HepG2 (cell line): ENCODE measurements around the gene CCNJL. TPM values are rescaled to one million over a fixed set of nuclear protein-coding genes. Genes with fewer than 3 reads are reported as not detected.

ENCODE experiments used
- HIVEP1 ChIP-seq: sonication (generic); formaldehyde crosslinking; IDR thresholded peaks from 2 replicates; pipeline ENCODE4 v1.4.0; 2020; ENCODE audit warnings: mild to moderate bottlenecking, missing genetic modification reagents
- MAF1 ChIP-seq: sonication (generic); formaldehyde crosslinking; IDR thresholded peaks from 2 replicates; pipeline ENCODE4 v1.5.0; 2020; ENCODE audit warnings: missing genetic modification reagents, borderline replicate concordance
- NR2F2 ChIP-seq: IDR thresholded peaks from 2 replicates; pipeline ENCODE4 v1.6.1; 2012; ENCODE audit warnings: low read depth, inconsistent platforms, borderline replicate concordance
- PTBP1 ChIP-seq: fragments of 200-400 bp; formaldehyde crosslinking; IDR thresholded peaks from 2 replicates; pipeline ENCODE4 v1.6.1; 2018; ENCODE audit warnings: low read length, low read depth; ENCODE audit not compliant: poor library complexity, severe bottlenecking
- SALL1 ChIP-seq: sonication (generic); formaldehyde crosslinking; IDR thresholded peaks from 2 replicates; pipeline ENCODE4 v1.8.0; 2022; ENCODE audit warnings: mild to moderate bottlenecking, missing genetic modification reagents
- TFDP2 ChIP-seq: sonication (generic); formaldehyde crosslinking; IDR thresholded peaks from 2 replicates; pipeline ENCODE4 v1.4.0; 2020; ENCODE audit warnings: missing genetic modification reagents
- TOE1 ChIP-seq: sonication (generic); formaldehyde crosslinking; IDR thresholded peaks from 2 replicates; pipeline ENCODE4 v1.4.0; 2020; ENCODE audit warnings: mild to moderate bottlenecking, missing genetic modification reagents
- TP53 ChIP-seq: sonication (generic); formaldehyde crosslinking; conservative IDR thresholded peaks from 2 replicates; pipeline ENCODE4 v1.4.0; 2020; ENCODE audit warnings: missing genetic modification reagents
- ZFP37 ChIP-seq: sonication (generic); formaldehyde crosslinking; IDR thresholded peaks from 2 replicates; pipeline ENCODE4 v1.4.0; 2020; ENCODE audit warnings: missing genetic modification reagents, borderline replicate concordance
- ZHX2 ChIP-seq, 2 experiments: sonication (generic) in 1 of 2; formaldehyde crosslinking in 1 of 2; IDR thresholded peaks; 2 replicates each; pipeline versions ENCODE4 v1.6.1 to v1.9.0; 2014 to 2022; ENCODE audit warnings: antibody characterized with exemption in 1 of 2, borderline replicate concordance in 1 of 2, inconsistent platforms in 1 of 2, low read depth in 1 of 2, missing genetic modification reagents in 1 of 2
- ZNF317 ChIP-seq: sonication (generic); formaldehyde crosslinking; IDR thresholded peaks from 2 replicates; pipeline ENCODE4 v1.5.0; 2020; ENCODE audit warnings: mild to moderate bottlenecking, missing genetic modification reagents
- ZNF333 ChIP-seq: sonication (generic); formaldehyde crosslinking; IDR thresholded peaks from 2 replicates; pipeline ENCODE4 v1.4.0; 2020; ENCODE audit warnings: mild to moderate bottlenecking, missing genetic modification reagents, borderline replicate concordance
- ZNF343 ChIP-seq: sonication (generic); formaldehyde crosslinking; IDR thresholded peaks from 2 replicates; pipeline ENCODE4 v1.4.0; 2020; ENCODE audit warnings: mild to moderate bottlenecking, missing genetic modification reagents
- ZNF678 ChIP-seq: sonication (generic); formaldehyde crosslinking; IDR thresholded peaks from 2 replicates; pipeline ENCODE4 v1.4.0; 2020; ENCODE audit warnings: mild to moderate bottlenecking, missing genetic modification reagents
- ZNF784 ChIP-seq: sonication (generic); formaldehyde crosslinking; IDR thresholded peaks from 2 replicates; pipeline ENCODE4 v1.5.1; 2020; ENCODE audit warnings: missing genetic modification reagents, mild to moderate bottlenecking, borderline replicate concordance
- polyA plus RNA-seq, 8 experiments: library from polyadenylated mRNA; depleted of rRNA in 3 of 8; stranded (reverse) in 7 of 8; unstranded in 1 of 8; fragments of >200 nt; fragmentation: Illumina TruSeq in 4 of 8; extraction: Trizol in 4 of 8; gene quantifications; 2 replicates each; pipeline versions ENCODE4 v1.2.1 to v1.2.3, GENCODE V29; 2011 to 2016; ENCODE audit warnings: low read depth in 4 of 8, missing spikeins in 1 of 8, mixed read lengths in 1 of 8; ENCODE audit not compliant: insufficient read depth in 1 of 8
- total RNA-seq, 5 experiments: library from RNA; depleted of rRNA; stranded (reverse); fragments of >200 nt; fragmentation: Illumina TruSeq; extraction: Trizol; gene quantifications; 2 replicates each; pipeline ENCODE4 v1.2.3, GENCODE V29; 2016; ENCODE audit warnings: low read depth in 1 of 5
- TF ChIP-seq, protein P1 (sequence below): sonication (generic); formaldehyde crosslinking; IDR thresholded peaks from 2 replicates; pipeline ENCODE4 v1.9.0; 2022; ENCODE audit warnings: low read depth, missing genetic modification reagents
- TF ChIP-seq, protein P2 (sequence below): sonication (generic); formaldehyde crosslinking; IDR thresholded peaks from 2 replicates; pipeline ENCODE4 v1.4.0; 2020; ENCODE audit warnings: mild to moderate bottlenecking, missing genetic modification reagents

Gene CCNJL
- total and polyA plus RNA-seq, 2 of the 13 experiments (the other 11 are each of a cell fraction or from before 2014, with no cell fraction given): 1.6 to 4.4 TPM

GRCh38 chr5:160266752-160267345 lies 45.5 kb downstream of the CCNJL start (continued):
- TF ChIP-seq NR2F2 (0 out of 2 replicates have a peak, but pooled peaks have one; percentile 20), PTBP1 (no peak), ZNF678 (no peak), HIVEP1 (CRISPR knock-in tag) (no peak), TOE1 (CRISPR knock-in tag) (no peak), TP53 (CRISPR knock-in tag) (no peak), ZNF784 (no peak), ZNF343 (CRISPR knock-in tag) (no peak), ZFP37 (CRISPR knock-in tag) (no peak), TFDP2 (CRISPR knock-in tag) (no peak), SALL1 (CRISPR knock-in tag) (peak; percentile 45; the same call in 1 of the 2 replicates), ZNF333 (CRISPR knock-in tag) (no peak), MAF1 (no peak), ZNF317 (CRISPR knock-in tag) (no peak), ZHX2 (IDR thresholded peaks at IDR 0.05; ENCODE audit: low read depth) (no peak), ZHX2 (CRISPR knock-in tag; IDR thresholded peaks at IDR 0.05; ENCODE audit: borderline replicate concordance) (no peak)
- TF ChIP-seq, protein P1, sequence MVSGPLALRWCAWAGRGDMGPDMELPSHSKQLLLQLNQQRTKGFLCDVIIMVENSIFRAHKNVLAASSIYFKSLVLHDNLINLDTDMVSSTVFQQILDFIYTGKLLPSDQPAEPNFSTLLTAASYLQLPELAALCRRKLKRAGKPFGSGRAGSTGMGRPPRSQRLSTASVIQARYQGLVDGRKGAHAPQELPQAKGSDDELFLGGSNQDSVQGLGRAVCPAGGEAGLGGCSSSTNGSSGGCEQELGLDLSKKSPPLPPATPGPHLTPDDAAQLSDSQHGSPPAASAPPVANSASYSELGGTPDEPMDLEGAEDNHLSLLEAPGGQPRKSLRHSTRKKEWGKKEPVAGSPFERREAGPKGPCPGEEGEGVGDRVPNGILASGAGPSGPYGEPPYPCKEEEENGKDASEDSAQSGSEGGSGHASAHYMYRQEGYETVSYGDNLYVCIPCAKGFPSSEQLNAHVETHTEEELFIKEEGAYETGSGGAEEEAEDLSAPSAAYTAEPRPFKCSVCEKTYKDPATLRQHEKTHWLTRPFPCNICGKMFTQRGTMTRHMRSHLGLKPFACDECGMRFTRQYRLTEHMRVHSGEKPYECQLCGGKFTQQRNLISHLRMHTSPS (CRISPR knock-in tag): no peak
- TF ChIP-seq, protein P2, sequence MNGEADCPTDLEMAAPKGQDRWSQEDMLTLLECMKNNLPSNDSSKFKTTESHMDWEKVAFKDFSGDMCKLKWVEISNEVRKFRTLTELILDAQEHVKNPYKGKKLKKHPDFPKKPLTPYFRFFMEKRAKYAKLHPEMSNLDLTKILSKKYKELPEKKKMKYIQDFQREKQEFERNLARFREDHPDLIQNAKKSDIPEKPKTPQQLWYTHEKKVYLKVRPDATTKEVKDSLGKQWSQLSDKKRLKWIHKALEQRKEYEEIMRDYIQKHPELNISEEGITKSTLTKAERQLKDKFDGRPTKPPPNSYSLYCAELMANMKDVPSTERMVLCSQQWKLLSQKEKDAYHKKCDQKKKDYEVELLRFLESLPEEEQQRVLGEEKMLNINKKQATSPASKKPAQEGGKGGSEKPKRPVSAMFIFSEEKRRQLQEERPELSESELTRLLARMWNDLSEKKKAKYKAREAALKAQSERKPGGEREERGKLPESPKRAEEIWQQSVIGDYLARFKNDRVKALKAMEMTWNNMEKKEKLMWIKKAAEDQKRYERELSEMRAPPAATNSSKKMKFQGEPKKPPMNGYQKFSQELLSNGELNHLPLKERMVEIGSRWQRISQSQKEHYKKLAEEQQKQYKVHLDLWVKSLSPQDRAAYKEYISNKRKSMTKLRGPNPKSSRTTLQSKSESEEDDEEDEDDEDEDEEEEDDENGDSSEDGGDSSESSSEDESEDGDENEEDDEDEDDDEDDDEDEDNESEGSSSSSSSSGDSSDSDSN (CRISPR knock-in tag): no peak
